Ammon's horn (tissue), 1 donor: ENCODE data around the gene NUDT7.
A peak's percentile ranks its signal among the peaks of the same experiment; 100 is the strongest.

ENCODE experiments used
- DNase-seq: peaks from one replicate; pipeline ENCODE4 v3.0.0-alpha.2; 2016; ENCODE audit warnings: low spot score

The NUDT7 gene

GRCh38 chr16:77722309-77723107 lies at the start of gene NUDT7:
Gene NUDT7, plus strand, starts transcription at chr16:77722514. Its CDS starts 69 bp downstream, at chr16:77722583.
- peak; percentile 98 for DNase-seq

GRCh38 chr16:77674888-77675287 lies 47.4 kb upstream of the NUDT7 start:
- no peak for DNase-seq

- DNase-seq: peak; percentile 86
Measured at GRCh38 chr16:77675464-77676324, 46.6 kb upstream of the NUDT7 start.

GRCh38 chr16:77677129-77677528 lies 45.2 kb upstream of the NUDT7 start:
- DNase-seq: no peak

GRCh38 chr16:77679391-77679790 lies 42.9 kb upstream of the NUDT7 start:
- no peak for DNase-seq

- no peak for DNase-seq
Measured at GRCh38 chr16:77679901-77680300, 42.4 kb upstream of the NUDT7 start.

- no peak for DNase-seq
Measured at GRCh38 chr16:77680496-77680895, 41.8 kb upstream of the NUDT7 start.

- DNase-seq: no peak
Measured at GRCh38 chr16:77682586-77682985, 39.7 kb upstream of the NUDT7 start.

- DNase-seq: no peak
Measured at GRCh38 chr16:77683397-77684180, 38.7 kb upstream of the NUDT7 start.

GRCh38 chr16:77684181-77684526 lies 38.2 kb upstream of the NUDT7 start:
- peak; percentile 53 for DNase-seq

- DNase-seq: no peak
Measured at GRCh38 chr16:77686385-77686784, 35.9 kb upstream of the NUDT7 start.

GRCh38 chr16:77689971-77690370 lies 32.3 kb upstream of the NUDT7 start:
- DNase-seq: no peak

GRCh38 chr16:77690416-77690815 lies 31.9 kb upstream of the NUDT7 start:
- peak; percentile 71 for DNase-seq

- no peak for DNase-seq
Measured at GRCh38 chr16:77692612-77693011, 29.7 kb upstream of the NUDT7 start.

- no peak for DNase-seq
Measured at GRCh38 chr16:77696149-77696548, 26.2 kb upstream of the NUDT7 start.

GRCh38 chr16:77700846-77701245 lies 21.5 kb upstream of the NUDT7 start:
- DNase-seq: no peak

- DNase-seq: no peak
Measured at GRCh38 chr16:77705351-77705750, 17.0 kb upstream of the NUDT7 start.

- no peak for DNase-seq
Measured at GRCh38 chr16:77711179-77711578, 11.1 kb upstream of the NUDT7 start.

- no peak for DNase-seq
Measured at GRCh38 chr16:77711775-77712174, 10.5 kb upstream of the NUDT7 start.

GRCh38 chr16:77715145-77715544 lies 7.2 kb upstream of the NUDT7 start:
- DNase-seq: no peak

GRCh38 chr16:77721752-77722308 lies 484 bp upstream of the NUDT7 start:
- DNase-seq: no peak

GRCh38 chr16:77723108-77723514 lies 797 bp downstream of the NUDT7 start:
- DNase-seq: peak; percentile 17
